Thyroid gland (tissue), 4 donors: ENCODE data around the gene ODC1. TPM values are rescaled to one million over a fixed set of nuclear protein-coding genes. Genes with fewer than 3 reads are reported as not detected.

Experiments
- DNase-seq, 2 donors: peaks; one replicate each; pipeline ENCODE4 v3.0.0-alpha.2; 2019
- H3K27ac ChIP-seq, 3 donors: fragments of 200-600 bp; sonication (generic); 1 replicate in 2 of 3; 2 replicates in 1 of 3; pipeline ENCODE4 v1.5.1; 2016 to 2019; ENCODE audit warnings: mild to moderate bottlenecking in 1 of 3, moderate library complexity in 1 of 3
- H3K27me3 ChIP-seq: fragments of 200-600 bp; sonication (generic); one replicate; pipeline ENCODE4 v1.5.1; 2019
- H3K36me3 ChIP-seq, 2 donors: fragments of 200-600 bp; sonication (generic); one replicate each; pipeline ENCODE4 v1.5.1; 2016 to 2019
- H3K4me1 ChIP-seq, 2 donors: fragments of 200-600 bp; sonication (generic); one replicate each; pipeline ENCODE4 v1.5.1; 2017 to 2019
- H3K4me3 ChIP-seq, 3 donors: fragments of 200-600 bp; sonication (generic); replicated peaks in 1 of 3; 1 replicate in 2 of 3; 2 replicates in 1 of 3; pipeline ENCODE4 v1.5.1; 2016; ENCODE audit warnings: mild to moderate bottlenecking in 1 of 3
- H3K9me3 ChIP-seq: fragments of 200-600 bp; sonication (generic); one replicate; pipeline ENCODE4 v1.5.1; 2017
- POLR2A ChIP-seq, 2 donors: fragments of 450-650 bp; IDR thresholded peaks; one replicate each; pipeline ENCODE4 v1.6.1; 2017; ENCODE audit warnings: antibody characterized with exemption in 2 of 2, mild to moderate bottlenecking in 2 of 2, moderate library complexity in 1 of 2
- WGBS, 2 donors: methylation state at CpG; one replicate each; pipeline ENCODE4 v1.1.5; 2017; 5-methylcytosine and 5-hydroxymethylcytosine counted together
- intact Hi-C: fragments of 100-400 bp; cut with DNase I; formaldehyde crosslinking; loops from one replicate; pipeline ENCODE4 v1.15.1; 2023
- total RNA-seq, 4 donors: library from RNA; depleted of rRNA; stranded (reverse); fragments of >200 nt; gene quantifications; one replicate each; pipeline ENCODE4 v1.2.3, GENCODE V29; 2016
- TF ChIP-seq, protein P1 (sequence below), 6 experiments: fragments of 200-600 bp in 3 of 6; fragments of 450-650 bp in 3 of 6; sonication (generic) in 3 of 6; IDR thresholded peaks; one replicate each; pipeline ENCODE4 v1.5.1; 2016 to 2019; ENCODE audit warnings: antibody characterized with exemption in 6 of 6, mild to moderate bottlenecking in 2 of 6, inconsistent platforms in 1 of 6, moderate library complexity in 1 of 6

The ODC1 gene
- total RNA-seq, 4 donors from 2014 or later, result 72.0 to 126 (median 84.9) TPM

DNA sequence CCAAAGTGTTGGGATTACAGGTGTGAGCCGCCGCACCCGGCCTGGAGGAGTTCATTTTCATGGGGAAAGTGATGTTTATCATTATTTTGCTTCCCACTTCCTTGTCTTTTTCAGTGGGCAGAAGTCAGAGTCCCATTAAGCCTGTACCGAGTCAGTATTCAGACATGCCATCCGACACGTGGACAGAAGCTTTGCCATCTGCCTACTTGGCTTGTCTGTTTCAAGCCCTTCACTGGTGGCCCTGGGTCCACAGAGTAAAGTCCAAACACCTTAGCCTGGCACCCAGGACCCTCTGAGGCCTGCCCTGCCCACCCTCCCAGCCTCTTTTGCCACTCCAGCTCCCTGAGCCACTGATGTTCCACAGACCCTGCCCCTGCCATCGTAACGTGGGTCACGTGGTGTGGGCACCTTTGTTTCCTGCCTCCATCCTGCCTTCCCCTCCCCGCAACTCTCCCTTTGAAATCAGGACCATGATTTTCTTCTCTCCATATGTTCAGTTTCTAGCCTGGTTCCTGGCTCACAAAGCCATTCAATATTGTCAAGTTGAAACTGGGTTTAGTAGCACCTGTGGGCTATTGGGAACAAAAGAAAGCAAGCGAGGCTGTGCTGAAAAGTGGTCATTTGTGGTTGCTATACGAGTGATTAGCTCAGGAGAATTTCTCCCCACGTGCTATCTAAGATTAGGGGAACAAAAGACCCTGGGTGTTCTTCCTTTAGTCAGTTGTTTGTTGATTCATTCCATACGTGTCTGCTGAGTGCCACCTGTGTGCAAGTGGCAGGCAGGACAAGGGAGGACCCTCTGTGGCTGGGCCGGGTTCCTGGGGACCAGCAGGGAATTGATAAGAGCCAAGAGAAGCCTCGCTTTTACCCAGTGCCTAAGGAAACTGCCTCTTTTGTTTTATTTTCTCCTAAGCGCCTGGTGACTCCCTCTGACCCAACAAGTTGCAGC, 5.1 kb upstream of the ODC1 start:
- no peak overlapping the region for H3K4me3 ChIP-seq
- no peak for TF ChIP-seq POLR2A (IDR thresholded peaks at IDR 0.05)
- TF ChIP-seq, protein P1, sequence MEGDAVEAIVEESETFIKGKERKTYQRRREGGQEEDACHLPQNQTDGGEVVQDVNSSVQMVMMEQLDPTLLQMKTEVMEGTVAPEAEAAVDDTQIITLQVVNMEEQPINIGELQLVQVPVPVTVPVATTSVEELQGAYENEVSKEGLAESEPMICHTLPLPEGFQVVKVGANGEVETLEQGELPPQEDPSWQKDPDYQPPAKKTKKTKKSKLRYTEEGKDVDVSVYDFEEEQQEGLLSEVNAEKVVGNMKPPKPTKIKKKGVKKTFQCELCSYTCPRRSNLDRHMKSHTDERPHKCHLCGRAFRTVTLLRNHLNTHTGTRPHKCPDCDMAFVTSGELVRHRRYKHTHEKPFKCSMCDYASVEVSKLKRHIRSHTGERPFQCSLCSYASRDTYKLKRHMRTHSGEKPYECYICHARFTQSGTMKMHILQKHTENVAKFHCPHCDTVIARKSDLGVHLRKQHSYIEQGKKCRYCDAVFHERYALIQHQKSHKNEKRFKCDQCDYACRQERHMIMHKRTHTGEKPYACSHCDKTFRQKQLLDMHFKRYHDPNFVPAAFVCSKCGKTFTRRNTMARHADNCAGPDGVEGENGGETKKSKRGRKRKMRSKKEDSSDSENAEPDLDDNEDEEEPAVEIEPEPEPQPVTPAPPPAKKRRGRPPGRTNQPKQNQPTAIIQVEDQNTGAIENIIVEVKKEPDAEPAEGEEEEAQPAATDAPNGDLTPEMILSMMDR (IDR thresholded peaks at IDR 0.05), result no peak
- no peaks in the 10 kb centered on the region for H3K27me3 ChIP-seq
- WGBS, 2 donors, result 86 to 93% methylated on average over 17 of the region's 17 CpGs
- H3K4me1 ChIP-seq, result peaks cover 19 to 32% of the 10 kb centered on the region in 2 donors
- no peaks in the 10 kb centered on the region for H3K36me3 ChIP-seq
- peak overlapping the region in 1 of 3 donors; percentile 8 for H3K27ac ChIP-seq
- intact Hi-C loops, result no loop called here
- DNase-seq, result no peak
- H3K9me3 ChIP-seq, result no peaks in the 10 kb centered on the region

DNA sequence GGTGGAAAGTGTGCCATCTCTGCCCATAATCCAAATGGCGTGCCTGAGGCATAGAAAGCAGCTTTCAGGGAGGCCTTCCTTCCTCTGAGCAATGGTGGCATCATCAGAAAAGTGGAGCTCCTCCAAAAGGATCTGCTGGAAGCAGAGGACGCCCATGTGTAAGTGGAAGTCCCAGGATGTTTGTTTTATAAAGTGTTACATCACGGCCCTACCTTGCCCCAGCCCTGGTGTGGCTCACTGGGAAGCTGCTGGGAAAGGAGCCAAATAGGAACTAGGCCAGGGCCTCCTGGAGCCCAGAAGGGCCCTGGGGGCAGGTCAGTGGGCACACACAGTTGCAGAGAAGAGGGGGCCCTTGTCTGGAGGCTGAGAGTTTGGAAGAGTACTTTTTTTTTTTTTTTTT, 4.2 kb upstream of the ODC1 start:
- DNase-seq, result peak; percentile 91 to 95
- WGBS, 2 donors, result 32 to 35% methylated on average over 3 of the region's 3 CpGs
- intact Hi-C loops, result no loop called here
- peak overlapping the region in 2 of 3 donors; percentile 11 to 47 for H3K27ac ChIP-seq
- no peak overlapping the region for H3K4me3 ChIP-seq
- no peaks in the 10 kb centered on the region for H3K27me3 ChIP-seq
- no peaks in the 10 kb centered on the region for H3K36me3 ChIP-seq
- H3K4me1 ChIP-seq, result peaks cover 18 to 28% of the 10 kb centered on the region in 2 donors
- no peak for TF ChIP-seq POLR2A (IDR thresholded peaks at IDR 0.05)
- TF ChIP-seq, protein P1 (IDR thresholded peaks at IDR 0.05), result no peak
- no peaks in the 10 kb centered on the region for H3K9me3 ChIP-seq

DNA sequence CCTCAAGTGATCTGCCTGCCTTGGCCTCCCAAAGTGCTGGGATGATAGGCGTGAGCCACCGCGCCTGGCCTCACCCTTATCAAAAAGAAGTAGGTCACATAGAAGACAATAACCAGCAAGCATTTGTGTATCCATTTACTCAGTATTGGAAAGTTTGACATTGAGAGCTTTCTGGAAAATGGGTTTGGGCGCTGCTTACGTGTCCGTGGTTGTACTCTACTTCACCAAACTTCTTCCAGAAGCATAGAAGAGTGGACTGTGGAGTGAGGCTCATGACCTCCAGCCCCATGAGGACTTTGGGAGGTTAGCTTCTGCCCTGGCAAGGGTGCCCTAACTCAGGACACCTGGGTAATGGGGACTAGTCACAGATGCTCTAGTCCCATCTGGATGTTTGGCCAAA, 3.7 kb upstream of the ODC1 start:
- H3K4me1 ChIP-seq, result peaks cover 21 to 32% of the 10 kb centered on the region in 2 donors
- TF ChIP-seq, protein P1 (IDR thresholded peaks at IDR 0.05), result no peak
- no peak for TF ChIP-seq POLR2A (IDR thresholded peaks at IDR 0.05)
- peak overlapping the region in 2 of 3 donors; percentile 11 to 47 for H3K27ac ChIP-seq
- intact Hi-C loops, result no loop called here
- H3K27me3 ChIP-seq, result no peaks in the 10 kb centered on the region
- no peak for DNase-seq
- no peak overlapping the region for H3K4me3 ChIP-seq
- WGBS, 2 donors, result 96 to 100% methylated on average over 6 of the region's 6 CpGs
- no peaks in the 10 kb centered on the region for H3K9me3 ChIP-seq
- no peaks in the 10 kb centered on the region for H3K36me3 ChIP-seq

DNA sequence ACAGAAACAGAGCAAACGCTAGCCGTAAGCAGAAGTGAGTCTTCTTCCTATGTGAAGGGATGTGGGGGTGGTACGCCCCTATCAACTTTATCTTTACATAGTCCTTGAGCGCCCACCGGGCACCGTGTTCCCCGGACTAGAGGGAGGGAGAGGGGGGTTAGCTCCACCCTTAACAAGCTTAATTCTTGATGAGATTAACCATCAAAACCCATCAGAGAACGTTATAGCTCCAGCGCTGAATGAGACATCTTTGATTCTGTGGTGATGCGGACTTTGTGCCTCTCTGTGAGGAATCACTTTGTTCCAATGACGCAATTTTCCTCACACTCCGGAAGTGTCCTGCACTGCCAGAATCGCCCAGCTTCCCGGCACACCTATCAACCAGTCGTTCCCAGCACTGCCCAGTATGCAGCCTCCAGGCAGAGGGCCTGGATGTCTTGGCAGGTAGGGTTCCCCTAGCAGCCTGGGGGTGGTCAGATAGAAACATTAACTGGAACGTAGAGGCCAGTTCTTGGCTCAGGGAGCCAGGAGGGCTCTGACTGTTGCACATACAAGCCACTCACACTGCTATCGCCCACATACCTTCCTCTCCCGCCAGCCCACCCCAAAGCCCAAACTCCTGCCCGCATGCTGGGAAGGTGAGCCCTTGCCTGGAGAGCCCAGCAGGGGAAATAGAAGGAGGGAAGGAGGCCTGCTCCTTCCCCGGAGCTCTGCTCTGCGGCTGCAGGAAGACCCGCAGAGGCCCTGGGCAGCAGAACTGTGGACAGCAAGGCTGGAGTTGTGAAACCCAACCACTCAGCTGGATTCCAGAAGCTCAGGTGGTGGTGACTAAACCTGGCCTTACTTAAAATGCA, 1.9 kb upstream of the ODC1 start:
- H3K27ac ChIP-seq, result no peak overlapping the region
- DNase-seq, result no peak
- no peaks in the 10 kb centered on the region for H3K27me3 ChIP-seq
- no peaks in the 10 kb centered on the region for H3K36me3 ChIP-seq
- no peak overlapping the region for H3K4me3 ChIP-seq
- H3K4me1 ChIP-seq, result peaks cover 26 to 49% of the 10 kb centered on the region in 2 donors
- intact Hi-C loops, result no loop called here
- TF ChIP-seq, protein P1 (IDR thresholded peaks at IDR 0.05), result no peak
- no peak for TF ChIP-seq POLR2A (IDR thresholded peaks at IDR 0.05)
- WGBS, 2 donors, result 70 to 85% methylated on average over 18 to 22 of the region's 22 CpGs
- no peaks in the 10 kb centered on the region for H3K9me3 ChIP-seq
